NCI-H1092 (cell line): ENCODE data around the gene SPDYE3.
A peak's percentile ranks its signal among the peaks of the same experiment; 100 is the strongest.
"Not testable (repeated sequence)": the region's sequence is repeated elsewhere in the genome, so short reads cannot be mapped to it uniquely, and the experiment has no call there.

Experiments used
- DNase-seq: peaks from one replicate; lab custom pipeline; 2025; lab: John Stamatoyannopoulos, UW

SPDYE3 gene

GRCh38 chr7:100288258-100288657, 19.2 kb upstream of the SPDYE3 start:
- DNase-seq = not testable (repeated sequence)

DNA sequence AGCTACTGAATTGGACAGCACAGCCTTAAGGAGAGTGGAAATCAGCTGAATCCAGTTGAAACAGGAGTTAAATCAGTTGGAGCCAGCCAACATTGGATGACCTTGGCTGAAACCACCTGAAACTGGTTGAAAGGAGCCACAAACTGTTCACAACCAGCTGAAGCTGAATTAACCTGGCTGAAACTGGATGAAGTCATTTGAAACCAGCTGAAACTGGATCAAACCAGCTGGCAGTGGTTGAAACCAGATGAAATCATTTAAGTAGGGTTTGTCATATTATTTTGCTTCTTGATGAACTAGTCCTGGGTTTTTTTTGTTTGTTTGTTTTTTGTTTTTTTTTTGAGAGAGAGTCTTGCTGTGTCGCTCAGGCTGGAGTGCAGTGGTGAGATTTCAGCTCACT, 15.3 kb upstream of the SPDYE3 start:
- DNase-seq = not testable (repeated sequence)

GRCh38 chr7:100295269-100295668, 12.2 kb upstream of the SPDYE3 start:
- not testable (repeated sequence) for DNase-seq

- DNase-seq = not testable (repeated sequence)
These were observed 9.5 kb upstream of the SPDYE3 start for GRCh38 chr7:100297852-100298631.

GRCh38 chr7:100298632-100298895, 8.9 kb upstream of the SPDYE3 start:
- not testable (repeated sequence) for DNase-seq

DNA sequence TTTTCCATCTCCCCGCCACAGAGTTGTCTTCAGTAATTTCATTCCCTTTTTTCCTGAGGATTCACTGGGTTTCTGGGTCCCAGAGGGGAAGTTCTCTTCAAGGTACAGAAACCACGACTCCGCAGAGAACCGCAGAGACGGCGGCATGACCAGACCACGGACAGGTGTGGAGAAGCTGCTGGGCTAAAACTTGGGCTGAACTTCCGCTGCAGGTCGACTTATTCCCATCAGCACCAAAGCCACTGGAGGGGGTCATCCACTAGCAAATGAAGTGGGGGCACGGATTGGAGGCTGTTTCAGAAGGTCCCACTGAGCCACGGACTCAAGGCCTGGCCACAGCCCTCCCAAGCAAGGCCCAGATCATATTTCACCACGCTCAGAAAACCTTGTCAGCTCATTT, 3.0 kb upstream of the SPDYE3 start:
- not testable (repeated sequence) for DNase-seq

DNA sequence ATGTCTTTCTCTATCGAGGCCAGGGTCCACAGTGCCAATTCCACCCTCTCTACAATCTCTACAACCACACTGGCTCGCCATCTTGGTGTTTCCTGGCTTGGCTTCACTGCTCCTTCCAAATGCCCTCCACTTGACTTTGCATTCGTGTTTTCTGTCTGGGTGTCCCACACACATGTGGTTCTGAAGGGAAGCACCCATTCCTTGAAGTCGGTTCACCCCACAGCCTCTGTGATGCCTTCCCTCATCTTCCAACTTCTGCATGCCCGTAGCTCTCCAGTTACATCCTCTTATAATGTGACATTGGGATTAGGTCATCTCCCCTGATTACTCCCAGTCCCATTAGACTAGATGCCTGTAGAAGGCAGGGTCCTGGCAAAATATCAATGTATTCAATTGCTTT, 10.8 kb downstream of the SPDYE3 start:
- DNase-seq = not testable (repeated sequence)

DNA sequence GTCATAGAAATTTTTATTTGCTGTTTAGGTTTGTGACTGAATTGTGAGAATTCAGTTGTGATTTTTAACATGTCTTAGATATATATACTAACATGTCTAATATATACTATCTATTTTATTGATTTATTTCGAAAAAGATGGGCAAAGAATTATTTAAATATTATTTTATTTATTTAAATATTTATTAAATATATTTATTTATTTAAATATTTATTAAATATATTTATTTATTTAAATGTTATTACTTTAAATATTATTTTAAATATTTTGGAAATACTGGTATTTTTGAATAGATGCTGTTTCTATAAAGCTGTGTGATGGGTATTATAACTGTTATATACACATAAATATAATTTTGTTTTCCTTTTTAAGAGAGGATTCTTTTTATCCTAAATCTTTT, 14.1 kb downstream of the SPDYE3 start:
- not testable (repeated sequence) for DNase-seq

DNA sequence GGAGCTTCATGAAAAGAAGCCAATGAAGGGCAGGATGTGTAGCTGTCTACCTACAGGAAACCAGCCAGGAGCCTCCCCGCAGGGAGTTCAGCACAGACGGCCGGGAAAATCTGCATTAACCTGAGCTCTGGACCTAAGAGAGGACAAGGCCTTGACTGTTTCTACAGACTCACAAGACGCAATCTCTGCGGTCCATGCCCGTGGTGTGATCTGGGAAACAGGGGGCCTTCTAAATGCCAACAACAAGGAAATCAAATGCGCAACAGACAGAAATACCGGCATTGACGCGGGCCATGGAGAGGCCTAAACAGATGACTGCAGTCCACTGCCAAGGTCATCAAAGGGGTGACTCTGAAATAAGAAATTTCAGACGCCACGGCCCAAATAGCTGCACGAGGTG, 16.7 kb downstream of the SPDYE3 start:
- not testable (repeated sequence) for DNase-seq

- not testable (repeated sequence) for DNase-seq
These were observed 18.2 kb downstream of the SPDYE3 start for GRCh38 chr7:100325671-100326070.

DNA sequence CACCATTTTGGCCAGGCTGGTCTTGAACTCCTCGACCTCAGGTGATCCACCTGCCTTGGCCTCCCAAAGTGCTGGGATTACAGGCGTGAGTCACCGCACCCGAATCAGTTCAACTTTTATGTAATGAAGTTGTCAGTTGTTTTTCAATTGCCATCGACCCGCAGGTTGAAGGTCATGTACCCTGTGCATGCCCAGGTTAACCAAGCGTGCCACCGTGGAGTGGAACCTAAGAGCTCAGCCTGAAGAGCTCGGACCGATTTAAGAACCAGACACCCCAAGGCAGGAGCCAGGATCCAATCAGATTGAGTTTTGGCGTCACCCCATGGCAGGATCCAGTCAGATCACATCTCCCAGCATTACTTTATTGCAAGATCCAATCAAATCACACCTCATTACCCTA, 19.4 kb downstream of the SPDYE3 start:
- DNase-seq = not testable (repeated sequence)

- DNase-seq = peak; percentile 95
These were observed 28.3 kb downstream of the SPDYE3 start for GRCh38 chr7:100335566-100336466.

DNA sequence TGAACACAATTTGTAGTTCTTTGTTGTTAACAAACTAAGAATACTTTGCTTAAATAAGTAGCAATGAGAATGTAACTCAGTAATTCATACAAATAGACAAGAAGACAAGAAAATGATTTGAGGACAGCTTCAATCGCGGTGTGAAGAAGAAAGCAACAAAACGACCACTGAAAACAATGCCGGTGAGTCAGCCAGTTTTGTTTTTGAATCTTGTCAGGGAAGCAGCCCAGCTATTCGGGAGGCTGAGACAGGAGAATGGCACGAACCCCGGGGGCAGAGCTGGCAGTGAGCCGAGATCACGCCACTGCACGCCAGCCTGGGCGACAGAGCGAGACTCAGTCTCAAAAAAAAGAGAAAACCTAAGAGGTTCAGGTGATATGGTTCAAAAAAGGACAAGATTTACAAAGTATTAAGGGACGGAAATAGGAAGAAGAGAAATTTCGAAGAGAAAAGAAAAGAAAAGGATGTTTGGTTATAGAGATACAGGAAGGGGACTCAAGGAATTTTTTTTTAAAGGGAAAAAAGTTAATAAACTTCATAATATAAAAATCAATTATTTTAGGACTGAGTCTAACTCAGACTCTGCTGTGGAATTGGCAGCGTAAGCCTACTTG, 30.7 kb downstream of the SPDYE3 start:
- DNase-seq = not testable (repeated sequence)

DNA sequence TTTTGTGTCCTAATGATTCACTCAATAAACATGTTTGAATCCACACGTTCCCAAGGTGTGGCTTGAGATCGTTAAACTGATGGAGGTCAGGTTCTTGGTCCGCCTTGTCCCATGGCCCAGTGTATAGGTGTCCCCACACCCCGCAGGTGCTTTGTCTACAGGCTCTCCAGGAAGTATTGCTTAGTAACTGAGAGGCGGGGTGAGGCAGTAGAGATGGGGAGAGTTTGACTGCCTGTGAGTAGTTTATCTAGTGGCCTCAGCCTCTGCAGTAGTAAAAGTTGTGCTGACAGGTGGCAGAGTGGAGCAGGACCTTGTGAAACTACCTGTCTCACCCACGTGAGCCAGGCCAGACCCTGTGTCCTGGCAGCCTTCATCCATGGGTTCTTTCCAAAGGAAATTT, 33.8 kb downstream of the SPDYE3 start:
- not testable (repeated sequence) for DNase-seq

- no peak for DNase-seq
These were observed 35.3 kb downstream of the SPDYE3 start for GRCh38 chr7:100342765-100343164.

GRCh38 chr7:100344124-100344559, 36.6 kb downstream of the SPDYE3 start:
- not testable (repeated sequence) for DNase-seq

DNA sequence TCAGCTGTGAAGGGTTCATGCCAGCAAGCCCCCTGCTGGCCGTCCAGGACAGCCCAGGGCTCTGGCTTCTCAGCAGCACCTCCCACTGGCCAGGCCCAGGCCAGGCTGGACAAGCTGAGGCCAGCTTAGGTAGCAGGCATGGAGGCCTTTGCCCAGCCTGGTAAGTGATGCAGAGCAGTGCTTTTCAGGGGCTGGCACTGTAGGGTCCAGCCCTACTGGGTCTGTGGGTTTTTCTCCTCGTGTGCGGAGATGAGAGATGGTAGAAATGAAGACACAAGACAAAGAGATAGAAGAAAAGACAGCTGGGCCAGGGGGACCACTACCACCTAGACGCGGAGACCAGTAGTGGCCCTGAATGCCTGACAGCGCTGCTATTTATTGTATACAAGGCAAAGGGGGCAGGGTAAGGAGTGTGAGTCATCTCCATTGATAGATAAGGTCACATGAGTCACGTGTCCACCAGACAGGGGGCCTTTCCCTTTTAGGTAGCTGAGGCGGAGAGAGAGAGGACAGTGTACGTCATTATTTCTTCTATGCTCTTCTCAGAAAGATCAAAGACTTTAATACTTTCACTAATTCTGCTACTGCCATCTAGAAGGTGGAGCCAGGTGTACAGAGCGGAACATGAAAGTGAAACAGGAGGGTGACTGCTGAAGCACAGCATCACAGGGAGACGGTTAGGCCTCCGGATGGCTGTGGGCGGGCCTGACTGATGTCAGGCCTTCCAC, 37.2 kb downstream of the SPDYE3 start:
- DNase-seq = not testable (repeated sequence)

DNA sequence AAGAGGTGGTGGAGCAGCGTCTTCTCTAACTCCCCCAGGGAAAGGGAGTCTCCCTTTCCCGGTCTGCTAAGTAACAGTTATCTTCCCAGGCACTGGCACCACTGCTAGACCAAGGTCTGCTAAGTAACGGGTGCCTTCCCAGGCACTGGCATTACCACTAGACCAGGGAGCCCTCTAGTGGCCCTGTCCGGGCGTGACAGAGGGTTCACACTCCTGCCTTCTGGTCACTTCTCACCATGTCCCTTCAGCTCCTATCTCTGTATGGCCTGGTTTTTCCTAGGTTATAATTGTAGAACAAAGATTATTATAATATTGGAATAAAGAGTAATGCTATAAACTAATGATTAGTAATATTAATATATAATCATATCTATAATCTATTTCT, 37.8 kb downstream of the SPDYE3 start:
- DNase-seq = peak; percentile 44

GRCh38 chr7:100346921-100347320, 39.4 kb downstream of the SPDYE3 start:
- no peak for DNase-seq

GRCh38 chr7:100348805-100349204, 41.3 kb downstream of the SPDYE3 start:
- no peak for DNase-seq

GRCh38 chr7:100349757-100350156, 42.3 kb downstream of the SPDYE3 start:
- DNase-seq = no peak

- DNase-seq = no peak
These were observed 44.2 kb downstream of the SPDYE3 start for GRCh38 chr7:100351657-100352058.
